Testis (tissue), 2 donors: Measurements from ENCODE around the gene TRIM71.

ENCODE experiments used
- POLR2A ChIP-seq: fragments of 450-650 bp; IDR thresholded peaks from one replicate; pipeline ENCODE4 v1.6.1; 2017; ENCODE audit warnings: antibody characterized with exemption, mild to moderate bottlenecking, moderate library complexity
- TF ChIP-seq, protein P1 (sequence below), 3 experiments: fragments of 450-650 bp in 2 of 3; fragments of 200-600 bp in 1 of 3; sonication (generic) in 1 of 3; IDR thresholded peaks; one replicate each; pipeline ENCODE4 v1.5.1; 2016 to 2019; ENCODE audit warnings: antibody characterized with exemption in 3 of 3, mild to moderate bottlenecking in 2 of 3, moderate library complexity in 1 of 3

DNA sequence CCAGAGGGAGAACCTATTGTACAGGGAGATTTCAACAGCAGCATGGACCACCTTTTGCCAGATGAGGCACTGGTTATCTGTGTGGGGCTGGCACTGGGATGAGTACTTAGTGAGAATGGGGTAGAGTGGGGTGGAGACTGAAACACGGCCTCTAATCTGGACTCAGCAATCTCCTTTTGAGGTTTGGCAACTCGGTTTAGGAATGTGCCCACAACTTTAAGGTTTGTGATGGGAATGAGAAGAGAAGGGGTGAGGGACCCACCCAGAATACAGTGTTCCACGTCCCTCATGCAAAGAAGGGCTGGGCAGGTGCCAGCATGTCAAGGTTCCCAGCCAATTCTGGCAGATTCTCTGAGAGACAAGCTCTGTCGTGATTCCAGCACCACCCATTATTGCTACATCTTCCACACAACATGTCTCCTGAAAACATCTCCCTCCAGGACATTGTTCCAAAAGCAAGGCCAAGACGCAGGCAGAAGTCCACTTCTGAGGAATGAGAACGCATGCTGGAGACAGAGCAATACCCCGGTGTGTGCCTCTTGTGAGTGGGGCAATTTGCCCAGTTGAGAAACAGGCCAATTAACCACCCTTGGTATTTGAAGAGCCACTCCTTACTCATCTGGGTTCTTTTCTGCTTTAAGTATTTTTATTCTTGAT lies 96.1 kb downstream of the TRIM71 start:
- TF ChIP-seq, protein P1, sequence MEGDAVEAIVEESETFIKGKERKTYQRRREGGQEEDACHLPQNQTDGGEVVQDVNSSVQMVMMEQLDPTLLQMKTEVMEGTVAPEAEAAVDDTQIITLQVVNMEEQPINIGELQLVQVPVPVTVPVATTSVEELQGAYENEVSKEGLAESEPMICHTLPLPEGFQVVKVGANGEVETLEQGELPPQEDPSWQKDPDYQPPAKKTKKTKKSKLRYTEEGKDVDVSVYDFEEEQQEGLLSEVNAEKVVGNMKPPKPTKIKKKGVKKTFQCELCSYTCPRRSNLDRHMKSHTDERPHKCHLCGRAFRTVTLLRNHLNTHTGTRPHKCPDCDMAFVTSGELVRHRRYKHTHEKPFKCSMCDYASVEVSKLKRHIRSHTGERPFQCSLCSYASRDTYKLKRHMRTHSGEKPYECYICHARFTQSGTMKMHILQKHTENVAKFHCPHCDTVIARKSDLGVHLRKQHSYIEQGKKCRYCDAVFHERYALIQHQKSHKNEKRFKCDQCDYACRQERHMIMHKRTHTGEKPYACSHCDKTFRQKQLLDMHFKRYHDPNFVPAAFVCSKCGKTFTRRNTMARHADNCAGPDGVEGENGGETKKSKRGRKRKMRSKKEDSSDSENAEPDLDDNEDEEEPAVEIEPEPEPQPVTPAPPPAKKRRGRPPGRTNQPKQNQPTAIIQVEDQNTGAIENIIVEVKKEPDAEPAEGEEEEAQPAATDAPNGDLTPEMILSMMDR (IDR thresholded peaks at IDR 0.05), result no peak
- TF ChIP-seq POLR2A, result no peak
